Kidney capillary endothelial cell (primary cell): ENCODE results near the gene IL16.

ENCODE experiments used
- DNase-seq: peaks from one replicate; pipeline ENCODE4 v3.0.0-alpha.2; 2018; ENCODE audit warnings: low spot score

IL16 gene

GRCh38 chr15:81295486-81296121, 98.9 kb downstream of the IL16 start:
- DNase-seq = no peak

GRCh38 chr15:81296186-81296585, 99.5 kb downstream of the IL16 start:
- DNase-seq = no peak

DNA sequence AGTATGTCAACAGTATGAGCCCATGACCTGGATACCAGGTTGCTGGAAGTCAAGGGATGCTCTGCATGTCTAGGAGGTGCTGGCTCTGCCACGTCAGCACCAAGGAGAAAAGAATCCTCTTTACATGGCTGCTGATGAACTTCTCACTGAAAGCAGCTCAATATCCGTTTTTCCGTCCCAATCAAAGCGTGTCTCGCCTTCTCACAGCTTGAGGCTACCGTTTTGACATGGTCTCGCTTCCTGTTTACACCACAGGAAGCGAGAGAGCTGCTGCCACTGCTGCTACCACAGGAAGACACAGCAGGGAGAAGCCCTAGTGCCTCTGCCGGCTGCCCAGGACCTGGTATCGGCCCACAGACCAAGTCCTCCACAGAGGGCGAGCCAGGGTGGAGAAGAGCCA, 100.0 kb downstream of the IL16 start:
- peak; percentile 71 for DNase-seq

DNA sequence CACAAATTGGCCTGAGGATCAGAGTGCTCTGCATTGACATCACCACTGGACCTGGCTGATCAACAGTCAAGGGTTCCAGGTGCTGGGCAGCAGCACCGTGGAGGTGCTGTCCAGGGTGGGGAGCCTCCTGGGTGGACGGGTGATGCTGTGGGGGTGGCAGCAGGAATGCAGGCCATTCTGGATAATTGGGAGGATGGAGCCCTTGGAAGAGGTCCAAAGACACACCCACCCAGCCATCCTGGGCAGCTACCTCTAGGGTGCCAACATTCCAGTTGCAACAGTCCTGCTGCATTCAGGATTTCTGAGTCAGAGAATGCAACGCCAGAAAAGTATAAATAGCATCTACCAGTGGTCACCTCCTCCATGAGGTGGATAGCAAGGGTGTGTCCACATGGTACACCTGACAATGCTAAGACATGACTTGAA, 100.5 kb downstream of the IL16 start:
- DNase-seq = peak; percentile 56

- no peak for DNase-seq
Measured at GRCh38 chr15:81297603-81298575, 101.2 kb downstream of the IL16 start.

DNA sequence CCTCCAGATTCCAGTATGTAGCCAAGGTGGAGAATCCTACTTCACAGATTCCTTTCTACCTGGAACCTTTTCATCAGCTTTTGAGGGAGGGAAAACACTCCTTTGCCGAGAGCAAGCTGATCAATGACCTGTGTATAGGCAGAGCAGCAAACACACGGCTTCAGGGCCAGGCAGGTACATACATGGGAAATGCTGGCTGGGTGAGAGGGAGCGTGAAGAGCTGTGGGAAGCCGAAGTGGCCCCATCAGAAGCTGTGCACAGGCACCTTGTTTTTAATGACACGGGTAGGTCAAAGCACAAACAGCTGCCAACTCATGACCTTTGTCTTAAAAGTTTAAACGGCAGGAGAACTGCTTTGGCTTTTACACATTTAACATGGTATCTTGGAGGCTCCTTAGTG, 101.9 kb downstream of the IL16 start:
- no peak for DNase-seq

DNA sequence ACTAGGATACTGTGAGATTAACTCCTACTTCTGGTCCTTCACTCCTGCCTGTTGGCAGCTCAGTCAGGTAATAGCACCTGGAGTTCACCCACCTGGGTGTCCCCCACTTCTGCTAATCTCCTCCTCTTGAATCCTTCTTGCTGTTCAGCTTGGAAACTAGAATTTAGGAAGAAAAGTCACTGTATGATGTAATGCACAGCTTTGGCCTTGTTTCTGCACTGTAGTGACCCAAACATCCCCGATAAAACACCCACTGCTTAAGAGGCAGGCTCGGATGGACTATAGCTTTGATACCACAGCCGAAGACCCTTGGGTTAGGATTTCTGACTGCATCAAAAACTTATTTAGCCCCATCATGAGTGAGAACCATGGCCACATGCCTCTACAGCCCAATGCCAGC, 102.5 kb downstream of the IL16 start:
- DNase-seq = no peak

- no peak for DNase-seq
Measured at GRCh38 chr15:81299630-81300273, 103.1 kb downstream of the IL16 start.

GRCh38 chr15:81301385-81301784, 104.7 kb downstream of the IL16 start:
- no peak for DNase-seq

DNA sequence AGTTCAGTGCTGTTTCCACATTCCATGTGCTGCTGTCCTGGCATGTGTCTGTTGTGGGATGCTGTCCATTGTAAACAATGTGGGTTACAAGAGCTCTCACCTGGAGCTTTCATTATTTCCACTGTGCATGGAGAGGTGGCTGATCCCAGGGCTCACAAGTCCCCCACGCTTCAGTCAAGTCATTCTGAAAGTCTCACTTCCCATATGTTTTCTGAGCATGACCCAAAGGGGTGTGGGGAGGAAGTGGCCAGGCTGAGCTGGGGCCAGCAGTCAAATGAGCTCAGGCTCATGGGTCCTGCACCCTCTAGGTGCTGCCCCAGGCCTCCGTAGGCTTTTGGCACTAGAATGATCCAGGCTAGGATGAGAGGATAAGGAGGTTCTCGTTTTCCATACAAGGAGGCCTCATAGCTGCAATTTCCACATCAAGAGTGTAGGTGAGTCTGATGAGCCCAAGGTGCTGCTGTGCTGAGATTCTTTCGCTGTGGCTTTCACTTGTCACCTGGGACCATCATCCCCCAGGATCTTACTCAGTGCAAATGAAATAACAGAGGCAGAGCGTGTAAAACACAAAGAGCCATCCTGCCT, 105.2 kb downstream of the IL16 start:
- DNase-seq = no peak

DNA sequence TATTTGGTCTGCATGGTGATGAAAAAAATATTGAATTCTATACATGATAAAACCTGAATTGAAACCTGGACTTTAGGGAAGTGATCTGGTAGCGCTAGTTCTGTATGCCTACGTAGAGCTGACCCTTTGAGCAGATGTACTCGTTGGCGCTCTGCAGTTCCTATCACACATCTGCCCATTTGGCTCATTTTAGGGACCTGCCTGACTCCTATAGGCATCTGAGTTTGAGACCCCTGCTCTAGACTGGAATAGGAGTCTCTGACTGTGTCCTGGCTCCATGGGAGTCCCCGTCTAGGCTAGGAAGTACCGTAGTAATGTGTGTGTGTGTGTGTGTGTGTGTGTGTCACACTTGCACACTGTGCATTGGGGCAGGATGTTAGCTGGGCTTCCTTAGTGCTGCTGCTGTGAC, 106.0 kb downstream of the IL16 start:
- no peak for DNase-seq

- DNase-seq = no peak
Measured at GRCh38 chr15:81303244-81304225, 106.9 kb downstream of the IL16 start.

- no peak for DNase-seq
Measured at GRCh38 chr15:81304226-81304625, 107.5 kb downstream of the IL16 start.

DNA sequence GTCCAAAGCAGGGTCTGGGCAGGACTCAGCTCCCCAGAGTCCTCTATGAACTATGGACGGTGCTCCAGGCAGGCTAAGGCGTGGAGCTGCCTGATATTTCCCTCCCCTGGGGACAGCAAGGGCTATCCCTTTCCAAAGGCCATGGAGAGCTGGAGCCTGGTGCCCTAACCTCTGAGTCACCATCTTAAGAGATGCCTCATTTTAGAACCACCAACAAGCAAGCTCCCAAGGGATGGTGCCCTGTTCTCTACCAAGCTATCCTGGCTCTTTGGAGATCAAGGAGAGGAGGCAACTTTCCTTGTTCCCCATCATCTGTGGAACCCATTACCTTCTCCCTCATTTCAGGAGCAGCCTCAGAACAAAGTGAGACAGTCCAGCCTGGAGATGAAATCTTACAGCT, 111.6 kb downstream of the IL16 start:
- no peak for DNase-seq

- no peak for DNase-seq
Measured at GRCh38 chr15:81309647-81310450, 113.2 kb downstream of the IL16 start.

- DNase-seq = no peak
Measured at GRCh38 chr15:81310480-81310879, 113.8 kb downstream of the IL16 start.

DNA sequence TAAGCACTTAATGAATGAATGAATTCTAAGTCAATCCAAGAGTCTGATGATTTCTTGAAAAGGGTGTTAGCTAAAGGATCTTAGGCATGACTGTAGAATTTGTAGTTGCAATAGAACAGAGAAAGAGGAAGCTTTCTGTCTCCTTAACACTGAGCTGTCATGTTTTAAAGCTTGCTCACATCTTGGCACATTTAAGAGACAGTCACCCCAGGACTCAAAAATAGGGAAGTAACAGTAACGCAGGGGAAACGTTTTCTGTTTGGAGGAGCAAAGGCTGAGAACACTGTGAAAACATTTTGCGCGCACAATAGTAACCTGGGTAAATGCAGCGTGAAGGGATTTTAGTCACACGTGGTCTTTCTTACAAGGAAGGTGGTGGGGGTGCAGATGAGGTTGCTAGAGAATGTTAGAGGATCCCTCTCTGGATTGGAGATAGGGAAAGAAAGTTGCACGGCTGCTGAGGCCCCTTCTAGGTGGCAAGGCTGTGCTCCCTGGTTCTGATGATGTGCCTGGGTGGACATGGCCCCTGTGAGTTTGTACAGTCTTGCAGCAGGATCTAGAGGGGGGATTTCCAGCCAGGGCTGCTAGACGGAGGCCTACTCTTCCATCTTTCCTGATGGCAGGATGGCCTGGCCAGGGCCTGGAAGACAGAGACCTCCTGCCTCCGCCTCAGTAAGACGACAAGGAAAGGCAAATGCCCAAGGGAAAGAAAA, 115.2 kb downstream of the IL16 start:
- DNase-seq = no peak

DNA sequence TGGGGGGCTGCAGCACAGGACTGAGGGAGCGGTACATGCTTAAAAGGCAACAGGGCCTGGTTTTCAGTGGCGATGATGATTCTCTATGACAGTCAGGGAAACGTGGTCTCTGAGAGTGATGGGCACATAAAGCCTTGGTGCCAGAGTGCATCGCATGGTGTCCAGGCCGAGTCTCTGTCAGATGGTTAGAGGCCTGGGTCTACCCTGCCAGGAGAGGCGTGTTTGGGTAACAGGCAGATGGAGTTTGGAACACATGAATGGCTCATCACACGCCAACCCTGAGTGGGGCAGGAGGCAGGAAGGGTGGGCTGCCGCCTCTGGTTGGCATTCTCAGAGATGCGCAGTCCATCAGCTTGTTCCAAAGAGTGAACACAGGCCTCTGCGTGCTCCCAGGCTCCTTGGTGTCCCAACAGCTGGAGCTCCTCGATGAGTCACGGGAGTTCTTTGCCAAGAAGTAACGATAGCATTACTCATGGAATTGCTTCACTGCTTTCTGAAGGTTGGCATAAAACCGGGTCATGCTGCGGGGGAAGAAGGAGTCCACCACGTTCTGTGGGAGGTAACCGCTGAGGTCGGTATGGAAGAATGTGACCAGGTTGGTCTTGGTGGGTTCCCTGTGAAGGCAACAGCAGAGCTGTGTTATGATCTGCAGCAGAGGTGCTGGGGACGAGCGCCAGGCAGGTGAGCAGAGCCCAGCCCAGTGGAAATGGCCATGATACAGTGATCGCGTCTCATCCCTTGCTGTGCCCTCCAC, 116.3 kb downstream of the IL16 start:
- no peak for DNase-seq

DNA sequence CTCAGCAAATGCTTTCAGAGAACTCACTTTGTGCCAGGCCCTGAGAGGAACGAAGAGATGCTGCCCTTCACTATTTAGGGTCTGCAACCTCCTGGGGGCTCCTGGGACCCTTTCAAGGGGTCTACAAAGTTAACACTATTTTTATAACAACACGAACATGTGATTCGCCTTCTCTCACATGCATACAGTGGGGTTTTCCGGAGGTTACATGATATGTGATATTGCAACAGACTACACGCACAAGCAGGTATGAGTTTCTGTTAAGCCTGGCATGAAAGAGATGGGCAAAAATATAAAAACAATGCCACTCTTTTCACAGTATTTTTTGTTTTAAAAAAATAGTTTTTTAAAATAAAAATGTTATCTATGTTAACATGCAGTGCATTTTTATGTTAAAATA, 117.0 kb downstream of the IL16 start:
- DNase-seq = no peak
